ENCODE results near the gene SESN1. TPM values are rescaled to one million over a fixed set of nuclear protein-coding genes. Genes with fewer than 3 reads are reported as not detected.

SESN1 gene
- total RNA-seq, 1 experiment from 2014 or later, result 17.5 TPM

- Histone ChIP-seq H2BK12ac (ENCODE audit: insufficient read length, low read depth, low read length) (no peak overlapping the region), H3K18ac (ENCODE audit: insufficient read length, low read depth, low read length) (no peak overlapping the region), H3K9me3 (ENCODE audit: control insufficient read depth, low read depth, low read length) (no peaks in the 10 kb centered on the region), H4K5ac (ENCODE audit: insufficient read length, low read depth, low read length) (no peak overlapping the region), H4K8ac (replicated peaks; ENCODE audit: insufficient read length, low read depth, low read length) (no peak overlapping the region), H3K4me2 (ENCODE audit: insufficient read depth, insufficient read length, low read length) (no peak overlapping the region), H3K9ac (ENCODE audit: extremely low read depth, insufficient read length, low read length) (no peak overlapping the region), H4K20me1 (ENCODE audit: control insufficient read depth, insufficient read depth, insufficient read length) (no peaks in the 10 kb centered on the region), H2AFZ (ENCODE audit: low read length) (no peak overlapping the region), H2BK20ac (ENCODE audit: low read depth, low read length, poor library complexity, severe bottlenecking) (no peak overlapping the region), H2BK5ac (ENCODE audit: insufficient read length, low read length) (no peak overlapping the region), H3K27ac (ENCODE audit: insufficient read length, low read depth, low read length) (no peak overlapping the region), H3K14ac (ENCODE audit: insufficient read depth, low read length) (no peak overlapping the region), H3K4me1 (ENCODE audit: insufficient read depth, low read length) (no peaks in the 10 kb centered on the region), H4K91ac (ENCODE audit: insufficient read length, low read depth, low read length) (no peak overlapping the region), H2BK15ac (ENCODE audit: low read depth, low read length) (no peak overlapping the region), H3K4ac (ENCODE audit: low read depth, low read length) (no peak overlapping the region), H3K56ac (ENCODE audit: insufficient read length, low read depth, low read length) (no peak overlapping the region), H3K27me3 (ENCODE audit: insufficient read depth, low read length) (no peaks in the 10 kb centered on the region), H3K79me2 (ENCODE audit: insufficient read depth, low read length) (no peaks in the 10 kb centered on the region), H3K23ac (ENCODE audit: insufficient read length, low read depth, low read length) (no peak overlapping the region), H2BK120ac (ENCODE audit: low read depth, low read length, poor library complexity, severe bottlenecking) (no peak overlapping the region), H3T11ph (ENCODE audit: low read length) (no peak overlapping the region), H3K23me2 (ENCODE audit: insufficient read length, low read depth, low read length, poor library complexity, severe bottlenecking) (no peaks in the 10 kb centered on the region), H2AK5ac (ENCODE audit: insufficient read length, low read length) (no peak overlapping the region), H3K79me1 (ENCODE audit: insufficient read depth, low read depth, low read length, poor library complexity, severe bottlenecking) (no peaks in the 10 kb centered on the region)
- Mint-ChIP-seq H3K27ac (no peak overlapping the region; a peak in 1 of 7 replicates), H3K27me3 (ENCODE audit: low read depth) (no peaks in the 10 kb centered on the region; the same call in 1 of the 2 replicates), H3K9me3 (no peaks in the 10 kb centered on the region), H3K4me3 (no peak overlapping the region), H3K4me1 (peaks cover 3 to 6% of the 10 kb centered on the region in 2 experiments; a peak in 2 of 4 replicates), H3K36me3 (ENCODE audit: insufficient read depth in 1 of 3, low read depth in 3 of 3) (no peaks in the 10 kb centered on the region)
- no peak for DNase-seq
- no CpG with 5 or more reads among the region's 16 CpGs for WGBS (ENCODE audit: extremely low coverage, insufficient read length, low lambda C conversion rate)
- TF ChIP-seq CTCF (conservative IDR thresholded peaks at IDR 0.05), result no peak
These were observed 143.2 kb downstream of the SESN1 start for GRCh38 chr6:108951351-108951953.

All from H9 (cell line).